GM12878 (cell line): ENCODE results near the gene SPOCK1. TPM values are rescaled to one million over a fixed set of nuclear protein-coding genes. Genes with fewer than 3 reads are reported as not detected.

Experiments used
- ATAC-seq: fragments of 200-7000 bp; cut with Tn5 transposase; 3 replicates; pipeline ENCODE4 v1.9.1; 2020; ENCODE audit warnings: mild to moderate bottlenecking, moderate library complexity
- BruUV-seq: library from RNA; stranded (reverse); fragments of 400-500 nt; replicated peaks from 2 replicates; lab custom pipeline; 2021; lab: Mats Ljungman, UMichigan
- CTCF ChIA-PET: fragments of 300-600 bp; sonication (Branson Sonifier 250); formaldehyde crosslinking; extraction: SDS; loops from one replicate; lab custom pipeline; 2021; ENCODE audit warnings: inconsistent platforms; lab: Yijun Ruan, JAX
- POLR2A ChIA-PET: fragments of 350-600 bp; formaldehyde crosslinking; extraction: SDS; loops from one replicate; lab custom pipeline; 2021; ENCODE audit warnings: inconsistent platforms; lab: Charles Lee
- RAD21 ChIA-PET: fragments of 300-600 bp; sonication (Branson Sonifier 250); formaldehyde crosslinking; loops from one replicate; lab custom pipeline; 2023; ENCODE audit warnings: antibody characterized with exemption; ENCODE audit not compliant: unreplicated experiment; lab: Charles Lee
- SMC1A ChIA-PET: fragments of 300-600 bp; sonication (Branson Sonifier 250); formaldehyde crosslinking; loops from one replicate; lab custom pipeline; 2023; ENCODE audit not compliant: unreplicated experiment, uncharacterized antibody; lab: Charles Lee
- DNase-seq: peaks from one replicate; pipeline ENCODE4 v3.0.0-alpha.2; 2011; ENCODE audit warnings: low read depth, low spot score
- FAIRE-seq: peaks from 3 replicates; lab custom pipeline; 2011; peaks lifted over from hg19 to GRCh38; lab: Jason Lieb, UNC
- H2AFZ ChIP-seq: 2 replicates; pipeline ENCODE4 v1.6.0; 2011; ENCODE audit warnings: low read depth, low read length, control low read depth; ENCODE audit not compliant: control insufficient read depth
- H3K27ac ChIP-seq: 2 replicates; pipeline ENCODE4 v1.5.1; 2011; ENCODE audit warnings: control low read depth; ENCODE audit not compliant: control insufficient read depth, insufficient read depth
- H3K27me3 ChIP-seq, 2 experiments: replicated peaks in 1 of 2; 2 replicates each; pipeline versions ENCODE4 v1.6.0 to v1.6.1; 2011; ENCODE audit warnings: low read length in 1 of 2; ENCODE audit not compliant: control insufficient read depth in 2 of 2, insufficient read depth in 2 of 2
- H3K36me3 ChIP-seq, 2 experiments: 2 replicates each; pipeline ENCODE4 v1.5.1; 2011; ENCODE audit warnings: low read length in 1 of 2; ENCODE audit not compliant: control insufficient read depth in 2 of 2, insufficient read depth in 2 of 2
- H3K4me1 ChIP-seq: 2 replicates; pipeline ENCODE4 v1.6.1; 2011; ENCODE audit warnings: mild to moderate bottlenecking, low read length, moderate library complexity, mixed read lengths; ENCODE audit not compliant: control insufficient read depth, insufficient read depth
- H3K4me2 ChIP-seq: 2 replicates; pipeline ENCODE4 v1.6.0; 2011; ENCODE audit warnings: control low read depth; ENCODE audit not compliant: control insufficient read depth, insufficient read depth
- H3K4me3 ChIP-seq: fragments of 200-600 bp; sonication (generic); 2 replicates; pipeline ENCODE4 v1.5.1; 2016
- H3K79me2 ChIP-seq: 2 replicates; pipeline ENCODE4 v1.6.0; 2011; ENCODE audit warnings: low read length; ENCODE audit not compliant: control insufficient read depth, insufficient read depth
- H3K9ac ChIP-seq: 2 replicates; pipeline ENCODE4 v1.8.0; 2011; ENCODE audit warnings: low read length, control low read depth, mixed read lengths; ENCODE audit not compliant: control insufficient read depth, insufficient read depth
- H3K9me3 ChIP-seq: replicated peaks from 3 replicates; pipeline ENCODE4 v1.5.1; 2011; ENCODE audit warnings: mild to moderate bottlenecking, low read length; ENCODE audit not compliant: control insufficient read depth, insufficient read depth
- H4K20me1 ChIP-seq: 2 replicates; pipeline ENCODE4 v1.6.0; 2011; ENCODE audit not compliant: control insufficient read depth, insufficient read depth
- BHLHE40 ChIP-seq, 2 experiments: fragments of 450-650 bp in 1 of 2; IDR thresholded peaks; 2 replicates each; pipeline ENCODE4 v1.6.1; 2011 to 2017; ENCODE audit warnings: low read depth in 2 of 2, borderline replicate concordance in 1 of 2, improper control_type of control experiment in 1 of 2, low read length in 1 of 2, mild to moderate bottlenecking in 1 of 2
- MAX ChIP-seq: IDR thresholded peaks from 2 replicates; pipeline ENCODE4 v1.6.1; 2012; ENCODE audit warnings: low read depth, low read length, improper control_type of control experiment
- NR2F1 ChIP-seq: fragments of 450-650 bp; conservative IDR thresholded peaks from 2 replicates; pipeline ENCODE4 v1.6.1; 2017; ENCODE audit warnings: mild to moderate bottlenecking
- PML ChIP-seq: IDR thresholded peaks from 2 replicates; pipeline ENCODE4 v1.6.1; 2012; ENCODE audit warnings: low read length, inconsistent platforms
- ZBTB4 ChIP-seq: fragments of 450-650 bp; formaldehyde crosslinking; IDR thresholded peaks from 2 replicates; pipeline ENCODE4 v1.4.0; 2022; ENCODE audit warnings: mild to moderate bottlenecking, moderate library complexity
- ZNF24 ChIP-seq: fragments of 450-650 bp; IDR thresholded peaks from 2 replicates; pipeline ENCODE4 v1.6.1; 2017; ENCODE audit warnings: antibody characterized with exemption, mild to moderate bottlenecking
- WGBS: methylation state at CpG from one replicate; pipeline ENCODE4 v1.1.6; 2016; ENCODE audit warnings: low lambda C conversion rate; ENCODE audit not compliant: insufficient replicate concordance, insufficient coverage; ENCODE audit errors: missing lambda C conversion rate; 5-methylcytosine and 5-hydroxymethylcytosine counted together
- in situ Hi-C: fragments of 300-500 bp; cut with MboI; formaldehyde crosslinking; loops from 9 replicates; pipeline ENCODE4 v1.14.3; 2018; ENCODE audit warnings: mixed read lengths
- intact Hi-C: fragments of 100-400 bp; cut with micrococcal nuclease; formaldehyde crosslinking; loops from one replicate; pipeline ENCODE4 v1.14.2; 2022; ENCODE audit not compliant: unreplicated experiment
- polyA plus RNA-seq, 11 experiments: library from polyadenylated mRNA; depleted of rRNA in 4 of 11; unstranded in 6 of 11; stranded (reverse) in 5 of 11; fragments of >200 nt; fragmentation: Nextera tagmentation in 4 of 11; fragmentation: Illumina TruSeq in 1 of 11; extraction: Ambion mirVana in 4 of 11; extraction: Trizol in 1 of 11; gene quantifications; 1 replicate in 1 of 11; 2 replicates in 10 of 11; pipeline versions ENCODE4 v1.2.1 to v1.2.3, GENCODE V29; 2011 to 2016; ENCODE audit warnings: inconsistent platforms in 2 of 11, missing spikeins in 2 of 11, low read depth in 1 of 11
- total RNA-seq, 4 experiments: library from RNA; depleted of rRNA in 3 of 4; stranded (reverse); fragments of >200 nt in 3 of 4; fragmentation: Illumina TruSeq in 1 of 4; extraction: Trizol in 1 of 4; gene quantifications; 2 replicates each; pipeline versions ENCODE4 v1.2.1 to v1.2.3, GENCODE V29; 2013 to 2021

The SPOCK1 gene
- total and polyA plus RNA-seq, 10 of the 15 experiments (the other 5 are each of a cell fraction or from before 2014, with no cell fraction given), result 0.06 to 0.68 (median 0.25) TPM; not detected in 3

GRCh38 chr5:137146402-137146890 is 352.7 kb downstream of the SPOCK1 start:
- TF ChIP-seq BHLHE40 (IDR thresholded peaks at IDR 0.05; ENCODE audit: borderline replicate concordance in 1 of 2, low read depth in 2 of 2, low read length in 1 of 2) (peak in 1 of 2 experiments; percentile 12; a peak in 1 of 4 replicates), ZNF24 (no peak), PML (no peak), NR2F1 (no peak), ZBTB4 (no peak), MAX (no peak)
- Histone ChIP-seq H2AFZ (no peak overlapping the region), H3K4me1 (no peaks in the 10 kb centered on the region), H3K9me3 (no peaks in the 10 kb centered on the region), H4K20me1 (no peaks in the 10 kb centered on the region), H3K4me3 (no peak overlapping the region), H3K4me2 (no peak overlapping the region), H3K27me3 (no peaks in the 10 kb centered on the region; a peak in 1 of 4 replicates), H3K9ac (no peak overlapping the region), H3K79me2 (no peaks in the 10 kb centered on the region), H3K27ac (no peak overlapping the region), H3K36me3 (no peaks in the 10 kb centered on the region)
- ATAC-seq (no peak), FAIRE-seq (no peak), DNase-seq (no peak)
- ChIA-PET POLR2A (no interaction called here), CTCF (no interaction called here), SMC1A (no interaction called here), RAD21 (no interaction called here)
- WGBS, result 20% methylated on average over 8 of the region's 8 CpGs
- intact Hi-C loops (no loop called here), in situ Hi-C loops (no loop called here)
- BruUV-seq, result no TSS peak
